GOT3 (cell line): ENCODE data around the gene SKIDA1.

ENCODE experiments used
- DNase-seq: peaks from one replicate; lab custom pipeline; 2025; ENCODE audit warnings: mixed read lengths; lab: John Stamatoyannopoulos, UW

Gene SKIDA1

GRCh38 chr10:21501731-21502347 is 23.6 kb downstream of the SKIDA1 start:
- DNase-seq = no peak

GRCh38 chr10:21501091-21501490 is 24.4 kb downstream of the SKIDA1 start:
- no peak for DNase-seq

GRCh38 chr10:21500578-21500910 is 24.9 kb downstream of the SKIDA1 start:
- no peak for DNase-seq

GRCh38 chr10:21499701-21500577 is 25.5 kb downstream of the SKIDA1 start:
- no peak for DNase-seq

GRCh38 chr10:21498986-21499385 is 26.5 kb downstream of the SKIDA1 start:
- no peak for DNase-seq

- no peak for DNase-seq
Observed at GRCh38 chr10:21498377-21498776, 27.1 kb downstream of the SKIDA1 start.

- peak; percentile 6 for DNase-seq
Observed at GRCh38 chr10:21497177-21497807, 28.2 kb downstream of the SKIDA1 start.

GRCh38 chr10:21496343-21497176 is 28.9 kb downstream of the SKIDA1 start:
- DNase-seq = no peak

- DNase-seq = peak; percentile 63
Observed at GRCh38 chr10:21495752-21496342, 29.6 kb downstream of the SKIDA1 start.

- no peak for DNase-seq
Observed at GRCh38 chr10:21495002-21495751, 30.3 kb downstream of the SKIDA1 start.

- no peak for DNase-seq
Observed at GRCh38 chr10:21494191-21495001, 31.1 kb downstream of the SKIDA1 start.

GRCh38 chr10:21493784-21494183 is 31.7 kb downstream of the SKIDA1 start:
- no peak for DNase-seq

GRCh38 chr10:21492421-21492820 is 33.1 kb downstream of the SKIDA1 start:
- DNase-seq = no peak

GRCh38 chr10:21490711-21491105 is 34.8 kb downstream of the SKIDA1 start:
- no peak for DNase-seq

GRCh38 chr10:21490028-21490710 is 35.3 kb downstream of the SKIDA1 start:
- no peak for DNase-seq

GRCh38 chr10:21488957-21489446 is 36.5 kb downstream of the SKIDA1 start:
- no peak for DNase-seq

GRCh38 chr10:21488246-21488956 is 37.1 kb downstream of the SKIDA1 start:
- no peak for DNase-seq

- no peak for DNase-seq
Observed at GRCh38 chr10:21487416-21488180, 37.9 kb downstream of the SKIDA1 start.
